Activated T-helper 1 cell treated with anti-CD3 and anti-CD28 coated beads, Interleukin-12 subunit alpha, Interleukin-12 subunit beta, Interleukin-2, Interleukin-4 antibody, amounts not matched to agents 30 ng/mL and 10 ng/mL and 1 ng/mL, durations not matched to agents 14 hours and 24 hours and 36 hours (primary cell): ENCODE data around the gene STX8. TPM values are rescaled to one million over a fixed set of nuclear protein-coding genes. Genes with fewer than 3 reads are reported as not detected.

Source experiments
- DNase-seq: peaks from one replicate; pipeline ENCODE4 v3.0.0; 2021; ENCODE audit warnings: low spot score
- H3K27ac Mint-ChIP-seq: one replicate; pipeline ENCODE4 v1.8.0; 2021; ENCODE audit warnings: mild to moderate bottlenecking, mixed read lengths
- H3K27me3 Mint-ChIP-seq: one replicate; pipeline ENCODE4 v1.8.0; 2022; ENCODE audit warnings: mild to moderate bottlenecking, moderate library complexity, mixed read lengths; ENCODE audit not compliant: insufficient read depth
- H3K36me3 Mint-ChIP-seq: one replicate; pipeline ENCODE4 v1.8.0; 2021; ENCODE audit warnings: low read depth, mixed read lengths
- H3K4me1 Mint-ChIP-seq: one replicate; pipeline ENCODE4 v1.8.0; 2021; ENCODE audit warnings: low read depth, mixed read lengths
- H3K4me3 Mint-ChIP-seq: one replicate; pipeline ENCODE4 v1.8.0; 2021; ENCODE audit warnings: mild to moderate bottlenecking, moderate library complexity, mixed read lengths
- H3K9me3 Mint-ChIP-seq: one replicate; pipeline ENCODE4 v1.8.0; 2021; ENCODE audit warnings: mixed read lengths
- intact Hi-C: fragments of 100-400 bp; cut with micrococcal nuclease; formaldehyde crosslinking; loops from one replicate; pipeline ENCODE4 v1.15.1; 2024
- total RNA-seq: library from RNA; stranded (reverse); gene quantifications from 2 replicates; pipeline ENCODE4 v1.2.3, GENCODE V29; 2022

STX8 gene
- total RNA-seq, 1 donor from 2014 or later: 47.2 TPM

- Mint-ChIP-seq H3K36me3 (peaks cover 1% of the 10 kb centered on the region), H3K27me3 (no peaks in the 10 kb centered on the region), H3K4me3 (no peak overlapping the region), H3K27ac (no peak overlapping the region), H3K4me1 (no peaks in the 10 kb centered on the region), H3K9me3 (no peaks in the 10 kb centered on the region)
- intact Hi-C loops: no loop called here
- DNase-seq: no peak
Observed at GRCh38 chr17:9444687-9445086, 130.9 kb downstream of the STX8 start.

GRCh38 chr17:9443811-9444210 is 131.8 kb downstream of the STX8 start:
- H3K36me3 Mint-ChIP-seq: peaks cover 1% of the 10 kb centered on the region
- intact Hi-C loops: no loop called here
- DNase-seq: no peak
- H3K4me1 Mint-ChIP-seq: no peaks in the 10 kb centered on the region
- no peaks in the 10 kb centered on the region for H3K9me3 Mint-ChIP-seq
- H3K4me3 Mint-ChIP-seq: no peak overlapping the region
- H3K27ac Mint-ChIP-seq: no peak overlapping the region
- H3K27me3 Mint-ChIP-seq: no peaks in the 10 kb centered on the region

GRCh38 chr17:9439851-9440250 is 135.8 kb downstream of the STX8 start:
- no peaks in the 10 kb centered on the region for H3K9me3 Mint-ChIP-seq
- no peaks in the 10 kb centered on the region for H3K27me3 Mint-ChIP-seq
- no peaks in the 10 kb centered on the region for H3K4me1 Mint-ChIP-seq
- peaks cover 1% of the 10 kb centered on the region for H3K36me3 Mint-ChIP-seq
- no peak overlapping the region for H3K27ac Mint-ChIP-seq
- no peak for DNase-seq
- intact Hi-C loops: no loop called here
- no peak overlapping the region for H3K4me3 Mint-ChIP-seq

- intact Hi-C loops: no loop called here
- H3K4me3 Mint-ChIP-seq: no peak overlapping the region
- no peaks in the 10 kb centered on the region for H3K36me3 Mint-ChIP-seq
- H3K9me3 Mint-ChIP-seq: no peaks in the 10 kb centered on the region
- H3K27me3 Mint-ChIP-seq: no peaks in the 10 kb centered on the region
- no peak for DNase-seq
- H3K4me1 Mint-ChIP-seq: peaks cover 15% of the 10 kb centered on the region
- H3K27ac Mint-ChIP-seq: no peak overlapping the region
Observed at GRCh38 chr17:9436630-9437029, 139.0 kb downstream of the STX8 start.

GRCh38 chr17:9435165-9435564 is 140.5 kb downstream of the STX8 start:
- intact Hi-C loops: no loop called here
- Mint-ChIP-seq H3K27ac (no peak overlapping the region), H3K27me3 (no peaks in the 10 kb centered on the region), H3K9me3 (no peaks in the 10 kb centered on the region), H3K4me1 (peaks cover 15% of the 10 kb centered on the region), H3K36me3 (no peaks in the 10 kb centered on the region), H3K4me3 (no peak overlapping the region)
- DNase-seq: no peak

GRCh38 chr17:9434642-9435057 is 141.0 kb downstream of the STX8 start:
- intact Hi-C loops: no loop called here
- H3K4me1 Mint-ChIP-seq: peaks cover 15% of the 10 kb centered on the region
- no peak for DNase-seq
- H3K27me3 Mint-ChIP-seq: no peaks in the 10 kb centered on the region
- H3K9me3 Mint-ChIP-seq: no peaks in the 10 kb centered on the region
- H3K27ac Mint-ChIP-seq: no peak overlapping the region
- H3K36me3 Mint-ChIP-seq: no peaks in the 10 kb centered on the region
- H3K4me3 Mint-ChIP-seq: no peak overlapping the region

- Mint-ChIP-seq H3K36me3 (no peaks in the 10 kb centered on the region), H3K4me3 (no peak overlapping the region), H3K27me3 (no peaks in the 10 kb centered on the region), H3K27ac (no peak overlapping the region), H3K4me1 (peaks cover 15% of the 10 kb centered on the region), H3K9me3 (no peaks in the 10 kb centered on the region)
- intact Hi-C loops: no loop called here
- no peak for DNase-seq
Observed at GRCh38 chr17:9432934-9433421, 142.6 kb downstream of the STX8 start.

GRCh38 chr17:9432134-9432885 is 143.3 kb downstream of the STX8 start:
- no peak overlapping the region for H3K4me3 Mint-ChIP-seq
- no peak for DNase-seq

GRCh38 chr17:9431620-9432019 is 144.0 kb downstream of the STX8 start:
- H3K27ac Mint-ChIP-seq: no peak overlapping the region
- H3K4me1 Mint-ChIP-seq: peaks cover 15% of the 10 kb centered on the region
- no peak overlapping the region for H3K4me3 Mint-ChIP-seq
- no peaks in the 10 kb centered on the region for H3K36me3 Mint-ChIP-seq
- intact Hi-C loops: no loop called here
- no peaks in the 10 kb centered on the region for H3K27me3 Mint-ChIP-seq
- H3K9me3 Mint-ChIP-seq: no peaks in the 10 kb centered on the region
- no peak for DNase-seq

More at GRCh38 chr17:9432134-9432885, 143.3 kb downstream of the STX8 start:
- intact Hi-C loops: no loop called here
- Mint-ChIP-seq H3K9me3 (no peaks in the 10 kb centered on the region), H3K27me3 (no peaks in the 10 kb centered on the region), H3K27ac (no peak overlapping the region), H3K4me1 (peaks cover 15% of the 10 kb centered on the region), H3K36me3 (no peaks in the 10 kb centered on the region)

GRCh38 chr17:9427465-9428315 is 147.9 kb downstream of the STX8 start:
- no peak for DNase-seq
- Mint-ChIP-seq H3K4me3 (no peak overlapping the region), H3K9me3 (no peaks in the 10 kb centered on the region), H3K36me3 (no peaks in the 10 kb centered on the region), H3K27me3 (no peaks in the 10 kb centered on the region), H3K4me1 (peaks cover 6% of the 10 kb centered on the region), H3K27ac (no peak overlapping the region)
- intact Hi-C loops: no loop called here

- Mint-ChIP-seq H3K4me3 (no peak overlapping the region), H3K27me3 (no peaks in the 10 kb centered on the region), H3K36me3 (no peaks in the 10 kb centered on the region), H3K4me1 (no peaks in the 10 kb centered on the region), H3K27ac (no peak overlapping the region), H3K9me3 (no peaks in the 10 kb centered on the region)
- no peak for DNase-seq
- intact Hi-C loops: no loop called here
Observed at GRCh38 chr17:9424071-9424640, 151.5 kb downstream of the STX8 start.

GRCh38 chr17:9421525-9421924 is 154.1 kb downstream of the STX8 start:
- peaks cover 5% of the 10 kb centered on the region for H3K9me3 Mint-ChIP-seq
- no peaks in the 10 kb centered on the region for H3K36me3 Mint-ChIP-seq
- H3K27ac Mint-ChIP-seq: no peak overlapping the region
- H3K4me3 Mint-ChIP-seq: no peak overlapping the region
- DNase-seq: no peak
- intact Hi-C loops: no loop called here
- H3K4me1 Mint-ChIP-seq: no peaks in the 10 kb centered on the region
- no peaks in the 10 kb centered on the region for H3K27me3 Mint-ChIP-seq

GRCh38 chr17:9419932-9420453 is 155.6 kb downstream of the STX8 start:
- Mint-ChIP-seq H3K4me3 (no peak overlapping the region), H3K36me3 (no peaks in the 10 kb centered on the region), H3K27me3 (no peaks in the 10 kb centered on the region), H3K9me3 (peaks cover 5% of the 10 kb centered on the region), H3K27ac (no peak overlapping the region), H3K4me1 (no peaks in the 10 kb centered on the region)
- no peak for DNase-seq
- intact Hi-C loops: no loop called here
